ENCODE results near the gene IPO5.

Gene IPO5

GRCh38 chr13:98014766-98015165 is 61.3 kb downstream of the IPO5 start:
- H3K14ac ChIP-seq (ENCODE audit: low read length in 2 of 2): no peak overlapping the region
- no peak overlapping the region for H3K4me3 ChIP-seq (ENCODE audit: insufficient read depth in 1 of 2, low read depth in 1 of 2, low read length in 2 of 2)
- no peak overlapping the region for H2BK12ac ChIP-seq (ENCODE audit: low read length in 2 of 2)
- peaks cover 31 to 98% of the 10 kb centered on the region in 2 experiments for H3K36me3 ChIP-seq (ENCODE audit: control insufficient read depth in 1 of 2, insufficient read depth in 2 of 2, low read depth in 1 of 2, low read length in 2 of 2)
- H4K91ac ChIP-seq (ENCODE audit: low read length): no peak overlapping the region
- no peaks in the 10 kb centered on the region for H3K4me1 ChIP-seq (ENCODE audit: control insufficient read depth, insufficient read depth, low read depth, low read length)
- H2BK15ac ChIP-seq (ENCODE audit: low read depth, poor library complexity, severe bottlenecking): no peak overlapping the region
- peak; percentile 93 for DNase-seq
- no peak overlapping the region for H4K8ac ChIP-seq (ENCODE audit: low read length)
- no peak overlapping the region for H2BK120ac ChIP-seq (ENCODE audit: low read depth, low read length)
- no peak overlapping the region for H3K4ac ChIP-seq (ENCODE audit: low read depth in 1 of 2, low read length in 2 of 2)
- no peaks in the 10 kb centered on the region for H3K9me3 ChIP-seq (ENCODE audit: control insufficient read depth, low read length)
- H2AFZ ChIP-seq (ENCODE audit: low read depth, low read length): no peak overlapping the region
- no peak overlapping the region for H2AK5ac ChIP-seq (ENCODE audit: low read length, severe bottlenecking)
- peak overlapping the region; percentile 41 for H3K9ac ChIP-seq (ENCODE audit: low read length)
- no peaks in the 10 kb centered on the region for H3K27me3 ChIP-seq (ENCODE audit: control insufficient read depth in 1 of 2, insufficient read depth in 1 of 2, low read length in 2 of 2)
- peaks cover 7% of the 10 kb centered on the region for H3K79me1 ChIP-seq (replicated peaks; ENCODE audit: low read length, poor library complexity, severe bottlenecking)
- H3K23ac ChIP-seq (ENCODE audit: low read length in 2 of 2): no peak overlapping the region
- no peak overlapping the region for H2BK5ac ChIP-seq (ENCODE audit: low read depth, low read length, poor library complexity, severe bottlenecking)
- H3K18ac ChIP-seq (ENCODE audit: low read depth in 1 of 2, low read length in 2 of 2): peak overlapping the region; percentile 22 to 66
- no peak overlapping the region for H3K4me2 ChIP-seq (ENCODE audit: low read length, poor library complexity, severe bottlenecking)
- no peak overlapping the region for H3K27ac ChIP-seq (ENCODE audit: low read length, poor library complexity, severe bottlenecking)

- Histone ChIP-seq H2BK15ac (ENCODE audit: low read depth, poor library complexity, severe bottlenecking) (no peak overlapping the region), H3K4me1 (ENCODE audit: control insufficient read depth, insufficient read depth, low read depth, low read length) (no peaks in the 10 kb centered on the region), H2BK5ac (ENCODE audit: low read depth, low read length, poor library complexity, severe bottlenecking) (peak overlapping the region; percentile 31), H3K9me3 (ENCODE audit: control insufficient read depth, low read length) (no peaks in the 10 kb centered on the region), H3K14ac (ENCODE audit: low read length in 2 of 2) (no peak overlapping the region), H2BK120ac (ENCODE audit: low read depth, low read length) (no peak overlapping the region), H4K91ac (ENCODE audit: low read length) (no peak overlapping the region), H2AK5ac (ENCODE audit: low read length, severe bottlenecking) (no peak overlapping the region), H3K4ac (ENCODE audit: low read depth in 1 of 2, low read length in 2 of 2) (no peak overlapping the region), H3K27ac (ENCODE audit: low read length, poor library complexity, severe bottlenecking) (no peak overlapping the region), H4K8ac (ENCODE audit: low read length) (no peak overlapping the region), H2AFZ (ENCODE audit: low read depth, low read length) (no peak overlapping the region), H3K36me3 (ENCODE audit: control insufficient read depth in 1 of 2, insufficient read depth in 2 of 2, low read depth in 1 of 2, low read length in 2 of 2) (peaks cover 22 to 97% of the 10 kb centered on the region in 2 experiments), H3K23ac (ENCODE audit: low read length in 2 of 2) (no peak overlapping the region), H3K27me3 (ENCODE audit: control insufficient read depth in 1 of 2, insufficient read depth in 1 of 2, low read length in 2 of 2) (no peaks in the 10 kb centered on the region), H3K18ac (ENCODE audit: low read depth in 1 of 2, low read length in 2 of 2) (no peak overlapping the region), H3K4me3 (ENCODE audit: insufficient read depth in 1 of 2, low read depth in 1 of 2, low read length in 2 of 2) (no peak overlapping the region), H3K4me2 (ENCODE audit: low read length, poor library complexity, severe bottlenecking) (no peak overlapping the region), H3K9ac (ENCODE audit: low read length) (no peak overlapping the region), H3K79me1 (replicated peaks; ENCODE audit: low read length, poor library complexity, severe bottlenecking) (peaks cover 6% of the 10 kb centered on the region), H2BK12ac (ENCODE audit: low read length in 2 of 2) (no peak overlapping the region)
- DNase-seq: no peak
- WGBS: 100% methylated on average over 3 of the region's 4 CpGs
Observed at GRCh38 chr13:98018293-98018692, 64.8 kb downstream of the IPO5 start.

GRCh38 chr13:98019186-98019585 is 65.7 kb downstream of the IPO5 start:
- WGBS: 97% methylated on average over 4 of the region's 4 CpGs
- no peaks in the 10 kb centered on the region for H3K27me3 ChIP-seq (ENCODE audit: control insufficient read depth in 1 of 2, insufficient read depth in 1 of 2, low read length in 2 of 2)
- no peak overlapping the region for H4K91ac ChIP-seq (ENCODE audit: low read length)
- no peaks in the 10 kb centered on the region for H3K9me3 ChIP-seq (ENCODE audit: control insufficient read depth, low read length)
- no peak overlapping the region for H3K14ac ChIP-seq (ENCODE audit: low read length in 2 of 2)
- no peak for DNase-seq
- H3K4me2 ChIP-seq (ENCODE audit: low read length, poor library complexity, severe bottlenecking): no peak overlapping the region
- no peak overlapping the region for H2BK120ac ChIP-seq (ENCODE audit: low read depth, low read length)
- no peak overlapping the region for H2BK12ac ChIP-seq (ENCODE audit: low read length in 2 of 2)
- H3K18ac ChIP-seq (ENCODE audit: low read depth in 1 of 2, low read length in 2 of 2): no peak overlapping the region
- no peak overlapping the region for H3K23ac ChIP-seq (ENCODE audit: low read length in 2 of 2)
- no peak overlapping the region for H4K8ac ChIP-seq (ENCODE audit: low read length)
- no peak overlapping the region for H3K4ac ChIP-seq (ENCODE audit: low read depth in 1 of 2, low read length in 2 of 2)
- H3K27ac ChIP-seq (ENCODE audit: low read length, poor library complexity, severe bottlenecking): no peak overlapping the region
- no peak overlapping the region for H2AFZ ChIP-seq (ENCODE audit: low read depth, low read length)
- H3K4me1 ChIP-seq (ENCODE audit: control insufficient read depth, insufficient read depth, low read depth, low read length): no peaks in the 10 kb centered on the region
- H3K36me3 ChIP-seq (ENCODE audit: control insufficient read depth in 1 of 2, insufficient read depth in 2 of 2, low read depth in 1 of 2, low read length in 2 of 2): peaks cover 22 to 97% of the 10 kb centered on the region in 2 experiments
- H2AK5ac ChIP-seq (ENCODE audit: low read length, severe bottlenecking): no peak overlapping the region
- no peak overlapping the region for H3K9ac ChIP-seq (ENCODE audit: low read length)
- no peak overlapping the region for H2BK5ac ChIP-seq (ENCODE audit: low read depth, low read length, poor library complexity, severe bottlenecking)
- H3K4me3 ChIP-seq (ENCODE audit: insufficient read depth in 1 of 2, low read depth in 1 of 2, low read length in 2 of 2): no peak overlapping the region
- H2BK15ac ChIP-seq (ENCODE audit: low read depth, poor library complexity, severe bottlenecking): no peak overlapping the region
- H3K79me1 ChIP-seq (replicated peaks; ENCODE audit: low read length, poor library complexity, severe bottlenecking): peaks cover 5% of the 10 kb centered on the region

GRCh38 chr13:98020271-98020670 is 66.8 kb downstream of the IPO5 start:
- Histone ChIP-seq H2AK5ac (ENCODE audit: low read length, severe bottlenecking) (no peak overlapping the region), H2AFZ (ENCODE audit: low read depth, low read length) (no peak overlapping the region), H4K91ac (ENCODE audit: low read length) (no peak overlapping the region), H3K27me3 (ENCODE audit: control insufficient read depth in 1 of 2, insufficient read depth in 1 of 2, low read length in 2 of 2) (no peaks in the 10 kb centered on the region), H3K4ac (ENCODE audit: low read depth in 1 of 2, low read length in 2 of 2) (no peak overlapping the region), H3K79me1 (replicated peaks; ENCODE audit: low read length, poor library complexity, severe bottlenecking) (peaks cover 4% of the 10 kb centered on the region), H3K27ac (ENCODE audit: low read length, poor library complexity, severe bottlenecking) (no peak overlapping the region), H3K36me3 (ENCODE audit: control insufficient read depth in 1 of 2, insufficient read depth in 2 of 2, low read depth in 1 of 2, low read length in 2 of 2) (peaks cover 22 to 93% of the 10 kb centered on the region in 2 experiments), H4K8ac (ENCODE audit: low read length) (no peak overlapping the region), H2BK5ac (ENCODE audit: low read depth, low read length, poor library complexity, severe bottlenecking) (no peak overlapping the region), H3K23ac (ENCODE audit: low read length in 2 of 2) (no peak overlapping the region), H3K9me3 (ENCODE audit: control insufficient read depth, low read length) (no peaks in the 10 kb centered on the region), H2BK12ac (ENCODE audit: low read length in 2 of 2) (no peak overlapping the region), H3K14ac (ENCODE audit: low read length in 2 of 2) (no peak overlapping the region), H3K9ac (ENCODE audit: low read length) (peak overlapping the region; percentile 2), H3K4me3 (ENCODE audit: insufficient read depth in 1 of 2, low read depth in 1 of 2, low read length in 2 of 2) (no peak overlapping the region), H3K4me2 (ENCODE audit: low read length, poor library complexity, severe bottlenecking) (no peak overlapping the region), H3K18ac (ENCODE audit: low read depth in 1 of 2, low read length in 2 of 2) (no peak overlapping the region), H3K4me1 (ENCODE audit: control insufficient read depth, insufficient read depth, low read depth, low read length) (no peaks in the 10 kb centered on the region), H2BK15ac (ENCODE audit: low read depth, poor library complexity, severe bottlenecking) (no peak overlapping the region), H2BK120ac (ENCODE audit: low read depth, low read length) (no peak overlapping the region)
- DNase-seq: no peak
- WGBS: 77% methylated on average over 1 of the region's 3 CpGs

All from mesenchymal stem cell (in vitro differentiated cells and primary cell).